ENCODE measurements around the gene BRK1. TPM values are rescaled to one million over a fixed set of nuclear protein-coding genes. Genes with fewer than 3 reads are reported as not detected.
"Not testable (repeated sequence)": the region's sequence is repeated elsewhere in the genome, so short reads cannot be mapped to it uniquely, and the experiment has no call there.

The BRK1 gene
- total RNA-seq, 2 donors from 2014 or later, result 118 to 126 TPM

- H3K4me1 ChIP-seq (replicated peaks), result no peaks in the 10 kb centered on the region
- WGBS, result 92% methylated on average over 2 of the region's 2 CpGs
- no peak overlapping the region for H3K27ac ChIP-seq
- no peaks in the 10 kb centered on the region for H3K36me3 ChIP-seq
- H3K27me3 ChIP-seq (replicated peaks; ENCODE audit: insufficient read depth), result no peaks in the 10 kb centered on the region
- H3K9me3 ChIP-seq, result no peaks in the 10 kb centered on the region
- no peak overlapping the region for H3K4me3 ChIP-seq
- no peak for DNase-seq (ENCODE audit: low spot score)
- no peak for TF ChIP-seq POLR2A (IDR thresholded peaks at IDR 0.05)
- TF ChIP-seq POLR2AphosphoS5 (IDR thresholded peaks at IDR 0.05), result no peak
- no peak for TF ChIP-seq CTCF (IDR thresholded peaks at IDR 0.05)
- intact Hi-C loops (cut with DNase I), result no loop called here
These were observed 5.6 kb downstream of the BRK1 start for GRCh38 chr3:10121064-10121463.

- no peak overlapping the region for H3K4me3 ChIP-seq
- no peaks in the 10 kb centered on the region for H3K9me3 ChIP-seq
- peaks cover 0 to 7% of the 10 kb centered on the region in 2 donors for H3K36me3 ChIP-seq
- WGBS, result 87% methylated on average over 4 of the region's 4 CpGs
- no peak overlapping the region for H3K27ac ChIP-seq
- H3K4me1 ChIP-seq (replicated peaks), result no peaks in the 10 kb centered on the region
- intact Hi-C loops (cut with DNase I), result no loop called here
- TF ChIP-seq CTCF (IDR thresholded peaks at IDR 0.05) (no peak), POLR2A (IDR thresholded peaks at IDR 0.05) (no peak), POLR2AphosphoS5 (IDR thresholded peaks at IDR 0.05) (no peak)
- no peak for DNase-seq (ENCODE audit: low spot score)
- H3K27me3 ChIP-seq (replicated peaks; ENCODE audit: insufficient read depth), result no peaks in the 10 kb centered on the region
These were observed 7.2 kb downstream of the BRK1 start for GRCh38 chr3:10122724-10123123.

GRCh38 chr3:10135872-10136271 is 20.4 kb downstream of the BRK1 start:
- H3K36me3 ChIP-seq; H3K4me1 ChIP-seq (replicated peaks); H3K4me3 ChIP-seq; intact Hi-C loops (cut with DNase I); H3K27ac ChIP-seq; H3K27me3 ChIP-seq (replicated peaks; ENCODE audit: insufficient read depth); H3K9me3 ChIP-seq; DNase-seq (ENCODE audit: low spot score): not testable (repeated sequence)
- 93% methylated on average over 9 of the region's 9 CpGs for WGBS

GRCh38 chr3:10136426-10137005 is 21.0 kb downstream of the BRK1 start:
- Histone ChIP-seq H3K27ac (no peak overlapping the region), H3K4me3 (no peak overlapping the region), H3K27me3 (replicated peaks; ENCODE audit: insufficient read depth) (no peaks in the 10 kb centered on the region), H3K4me1 (replicated peaks) (no peaks in the 10 kb centered on the region), H3K36me3 (no peaks in the 10 kb centered on the region), H3K9me3 (no peaks in the 10 kb centered on the region)
- WGBS, result 89% methylated on average over 25 of the region's 25 CpGs
- intact Hi-C loops (cut with DNase I), result no loop called here
- no peak for DNase-seq (ENCODE audit: low spot score)
- no peak for TF ChIP-seq POLR2AphosphoS5 (IDR thresholded peaks at IDR 0.05)
- no peak for TF ChIP-seq POLR2A (IDR thresholded peaks at IDR 0.05)
- no peak for TF ChIP-seq CTCF (IDR thresholded peaks at IDR 0.05)

- H3K27ac ChIP-seq, result no peak overlapping the region
- 57% methylated on average over 4 of the region's 4 CpGs for WGBS
- no peaks in the 10 kb centered on the region for H3K4me1 ChIP-seq (replicated peaks)
- no peaks in the 10 kb centered on the region for H3K9me3 ChIP-seq
- DNase-seq (ENCODE audit: low spot score), result no peak
- TF ChIP-seq CTCF (IDR thresholded peaks at IDR 0.05), result no peak
- no peak for TF ChIP-seq POLR2AphosphoS5 (IDR thresholded peaks at IDR 0.05)
- TF ChIP-seq POLR2A (IDR thresholded peaks at IDR 0.05), result no peak
- H3K27me3 ChIP-seq (replicated peaks; ENCODE audit: insufficient read depth), result no peaks in the 10 kb centered on the region
- H3K4me3 ChIP-seq, result no peak overlapping the region
- H3K36me3 ChIP-seq, result no peaks in the 10 kb centered on the region
- intact Hi-C loops (cut with DNase I), result no loop called here
These were observed 21.7 kb downstream of the BRK1 start for GRCh38 chr3:10137178-10137577.
